ENCODE measurements around the gene GHDC. TPM values are rescaled to one million over a fixed set of nuclear protein-coding genes. Genes with fewer than 3 reads are reported as not detected.

Gene GHDC
- total RNA-seq, 1 experiment from 2014 or later = 7.5 TPM

- Mint-ChIP-seq H3K4me1 (no peaks in the 10 kb centered on the region), H3K27me3 (ENCODE audit: low read depth) (no peaks in the 10 kb centered on the region), H3K27ac (no peak overlapping the region), H3K36me3 (peaks cover 17% of the 10 kb centered on the region; the same call in 1 of the 2 replicates), H3K9me3 (no peaks in the 10 kb centered on the region), H3K4me3 (no peak overlapping the region)
- ChIA-PET POLR2A (no interaction called here), CTCF (interaction anchor here (1.2 kb wide), 1 partner anchor 16 kb away, joined by 3 read pairs; no protein-coding TSS in a partner anchor)
- TF ChIP-seq SOX15 (CRISPR knock-in tag; IDR thresholded peaks at IDR 0.05) (no peak), NR2C2 (CRISPR knock-in tag; IDR thresholded peaks at IDR 0.05) (no peak), MYBL2 (CRISPR knock-in tag; IDR thresholded peaks at IDR 0.05) (no peak), NFATC4 (CRISPR knock-in tag; IDR thresholded peaks at IDR 0.05) (no peak), OVOL2 (CRISPR knock-in tag; IDR thresholded peaks at IDR 0.05; ENCODE audit: borderline replicate concordance) (no peak), ATF3 (CRISPR knock-in tag; conservative IDR thresholded peaks at IDR 0.05) (no peak), ZNF512 (CRISPR knock-in tag; IDR thresholded peaks at IDR 0.05; ENCODE audit: borderline replicate concordance) (no peak), CREB1 (CRISPR knock-in tag; IDR thresholded peaks at IDR 0.05) (no peak), ESRRA (CRISPR knock-in tag; IDR thresholded peaks at IDR 0.05; ENCODE audit: borderline replicate concordance) (no peak), ARID4B (CRISPR knock-in tag; IDR thresholded peaks at IDR 0.05; ENCODE audit: borderline replicate concordance) (no peak), E2F4 (CRISPR knock-in tag; IDR thresholded peaks at IDR 0.05; ENCODE audit: borderline replicate concordance, low read depth) (no peak), CBFB (CRISPR knock-in tag; IDR thresholded peaks at IDR 0.05; ENCODE audit: low read depth) (no peak), USF2 (CRISPR knock-in tag; IDR thresholded peaks at IDR 0.05) (no peak), SP1 (CRISPR knock-in tag; conservative IDR thresholded peaks at IDR 0.05) (no peak)
- ATAC-seq (no peak), DNase-seq (ENCODE audit: low spot score) (no peak)
Measured at GRCh38 chr17:42224651-42225050, 30.4 kb upstream of the GHDC start.

GRCh38 chr17:42221886-42222745, 27.8 kb upstream of the GHDC start:
- TF ChIP-seq GABPB1 (CRISPR knock-in tag; IDR thresholded peaks at IDR 0.05) (0 out of 2 replicates have a peak, but pooled peaks have one; percentile 27), CREB1 (CRISPR knock-in tag; IDR thresholded peaks at IDR 0.05) (no peak), CTCF (IDR thresholded peaks at IDR 0.05) (peak; percentile 59; the same call in 1 of the 2 replicates), KAT7 (CRISPR knock-in tag; IDR thresholded peaks at IDR 0.05; ENCODE audit: borderline replicate concordance) (no peak), ZNF425 (CRISPR knock-in tag; conservative IDR thresholded peaks at IDR 0.05) (no peak), CBFB (CRISPR knock-in tag; IDR thresholded peaks at IDR 0.05; ENCODE audit: low read depth) (no peak), GRHL2 (CRISPR knock-in tag; IDR thresholded peaks at IDR 0.05; ENCODE audit: insufficient replicate concordance, severe bottlenecking) (no peak)
- ATAC-seq (peak; percentile 93), DNase-seq (ENCODE audit: low spot score) (peak; percentile 61)
- peaks cover 25% of the 10 kb centered on the region for H3K36me3 Mint-ChIP-seq
- POLR2A ChIA-PET = interaction anchor here (1.1 to 1.5 kb wide), 3 partner anchors 54 to 200 kb away, joined by 3 to 4 read pairs (median 4); no protein-coding TSS in a partner anchor
- no peaks in the 10 kb centered on the region for H3K4me1 Mint-ChIP-seq
- no peaks in the 10 kb centered on the region for H3K9me3 Mint-ChIP-seq
- H3K27ac Mint-ChIP-seq = no peak overlapping the region
- CTCF ChIA-PET = interaction anchor here (0.6 to 2.5 kb wide), 96 partner anchors 10 to 487 kb away, joined by 3 to 69 read pairs (median 5); partner anchors contain the start of genes CAVIN1, GHDC, HCRT and HSPB9
- no peak overlapping the region for H3K4me3 Mint-ChIP-seq
- H3K27me3 Mint-ChIP-seq (ENCODE audit: low read depth) = no peaks in the 10 kb centered on the region

Data from WTC11 (cell line).